ENCODE data around the gene SLC6A12.

DNA sequence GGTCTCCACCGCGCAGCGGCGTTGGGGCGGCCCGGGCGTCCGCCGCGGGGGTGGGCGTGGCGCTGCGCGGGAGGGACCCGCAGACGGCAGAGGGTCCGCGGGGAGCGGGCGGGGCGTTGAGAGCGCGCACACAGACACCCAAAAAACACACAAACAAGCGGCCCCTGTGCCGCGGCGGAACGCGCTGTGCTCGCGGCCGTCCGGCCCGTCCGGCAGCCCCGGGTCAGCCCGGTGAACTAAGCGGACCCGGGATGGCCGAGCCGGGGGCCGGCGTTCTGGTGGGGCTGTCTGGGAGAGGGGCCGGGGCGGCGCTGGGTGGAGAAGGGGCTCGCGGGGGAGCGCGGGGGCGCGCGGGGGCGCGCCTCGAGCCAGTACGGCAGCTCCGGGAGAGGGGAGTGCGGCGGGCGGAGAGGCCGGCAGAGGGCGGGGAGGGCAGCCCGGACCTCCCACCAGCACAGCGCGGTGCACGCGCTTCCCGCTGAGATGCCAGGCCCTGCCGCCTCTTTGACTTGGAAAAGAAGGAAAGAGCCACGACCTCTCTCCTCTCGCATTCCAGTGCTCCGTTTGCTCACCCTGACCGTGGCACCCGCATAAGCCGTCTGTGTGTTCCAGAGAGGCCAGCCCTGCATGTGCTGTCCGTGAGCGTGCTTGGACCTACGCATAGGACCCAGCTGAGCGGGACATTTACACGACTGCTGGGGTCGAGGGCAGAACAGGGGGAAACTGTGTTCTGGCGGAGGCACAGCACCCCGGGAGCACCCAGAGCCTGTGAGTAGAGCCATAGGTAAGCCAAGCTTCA lies 10.3 kb downstream of the SLC6A12 start:
- no peak for TF ChIP-seq POLR2A (conservative IDR thresholded peaks at IDR 0.05)
- TF ChIP-seq, protein P1, sequence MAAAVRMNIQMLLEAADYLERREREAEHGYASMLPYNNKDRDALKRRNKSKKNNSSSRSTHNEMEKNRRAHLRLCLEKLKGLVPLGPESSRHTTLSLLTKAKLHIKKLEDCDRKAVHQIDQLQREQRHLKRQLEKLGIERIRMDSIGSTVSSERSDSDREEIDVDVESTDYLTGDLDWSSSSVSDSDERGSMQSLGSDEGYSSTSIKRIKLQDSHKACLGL (CRISPR knock-in tag; IDR thresholded peaks at IDR 0.05; ENCODE audit: borderline replicate concordance, poor library complexity, severe bottlenecking), result no peak
- no peak for TF ChIP-seq NFATC3 (IDR thresholded peaks at IDR 0.05)
- TF ChIP-seq NELFE (IDR thresholded peaks at IDR 0.05; ENCODE audit: insufficient read depth, insufficient read length), result no peak
- TF ChIP-seq BRD4 (IDR thresholded peaks at IDR 0.05), result no peak
- TF ChIP-seq ZNF668 (CRISPR knock-in tag; IDR thresholded peaks at IDR 0.05), result no peak
- TF ChIP-seq SIN3A (IDR thresholded peaks at IDR 0.05; ENCODE audit: borderline replicate concordance in 2 of 2, control insufficient read depth in 1 of 2, low read depth in 2 of 2, low read length in 2 of 2), result no peak
- no peak for TF ChIP-seq SMARCB1 (IDR thresholded peaks at IDR 0.05; ENCODE audit: insufficient read length, low read depth)
- no peak for TF ChIP-seq SPI1 (IDR thresholded peaks at IDR 0.05; ENCODE audit: borderline replicate concordance, low read depth, low read length)
- no peak for TF ChIP-seq LEF1 (IDR thresholded peaks at IDR 0.05)
- no peak for TF ChIP-seq MAFK (IDR thresholded peaks at IDR 0.05; ENCODE audit: low read length)
- TF ChIP-seq ZFP1 (CRISPR knock-in tag; IDR thresholded peaks at IDR 0.05), result no peak
